Retina (tissue), 1 donor: ENCODE results near the gene TMPRSS9.
"Not testable (repeated sequence)": the region's sequence is repeated elsewhere in the genome, so short reads cannot be mapped to it uniquely, and the experiment has no call there.

ENCODE experiments used
- DNase-seq: peaks from one replicate; pipeline ENCODE4 v3.0.0-alpha.2; 2016

Gene TMPRSS9

GRCh38 chr19:2395293-2395829, 35.3 kb downstream of the TMPRSS9 start:
- not testable (repeated sequence) for DNase-seq

DNA sequence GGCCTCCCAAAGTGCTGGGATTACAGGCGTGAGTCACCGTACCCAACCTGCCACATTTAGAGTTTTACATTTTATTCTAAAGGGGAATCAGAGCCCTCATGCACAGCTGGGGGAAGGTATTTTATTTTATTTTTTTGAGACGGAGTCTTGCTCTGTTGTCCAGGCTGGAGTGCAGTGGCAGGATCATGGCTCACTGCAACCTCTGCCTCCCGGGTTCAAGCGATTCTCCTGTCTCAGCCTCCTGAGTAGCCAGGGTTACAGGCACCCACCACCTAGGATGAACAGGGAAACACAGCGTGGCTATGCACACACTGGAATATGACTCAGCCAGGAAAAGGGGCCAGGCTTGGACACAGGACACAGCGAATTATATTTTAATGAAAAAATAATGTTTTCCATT, 37.1 kb downstream of the TMPRSS9 start:
- DNase-seq: not testable (repeated sequence)

GRCh38 chr19:2398735-2399305, 38.8 kb downstream of the TMPRSS9 start:
- DNase-seq: no peak

- no peak for DNase-seq
Measured at GRCh38 chr19:2399582-2399981, 39.5 kb downstream of the TMPRSS9 start.

DNA sequence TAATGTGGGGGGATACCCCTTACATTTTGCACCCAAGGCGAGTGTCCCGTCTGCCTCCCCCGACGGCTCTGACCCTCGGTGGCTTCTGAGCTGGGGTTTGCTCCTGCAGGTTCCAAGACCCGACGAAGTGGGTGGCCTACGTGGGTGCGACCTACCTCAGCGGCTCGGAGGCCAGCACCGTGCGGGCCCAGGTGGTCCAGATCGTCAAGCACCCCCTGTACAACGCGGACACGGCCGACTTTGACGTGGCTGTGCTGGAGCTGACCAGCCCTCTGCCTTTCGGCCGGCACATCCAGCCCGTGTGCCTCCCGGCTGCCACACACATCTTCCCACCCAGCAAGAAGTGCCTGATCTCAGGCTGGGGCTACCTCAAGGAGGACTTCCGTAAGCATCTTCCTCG, 48.2 kb downstream of the TMPRSS9 start:
- DNase-seq: no peak

- DNase-seq: no peak
Measured at GRCh38 chr19:2409352-2409912, 49.4 kb downstream of the TMPRSS9 start.

DNA sequence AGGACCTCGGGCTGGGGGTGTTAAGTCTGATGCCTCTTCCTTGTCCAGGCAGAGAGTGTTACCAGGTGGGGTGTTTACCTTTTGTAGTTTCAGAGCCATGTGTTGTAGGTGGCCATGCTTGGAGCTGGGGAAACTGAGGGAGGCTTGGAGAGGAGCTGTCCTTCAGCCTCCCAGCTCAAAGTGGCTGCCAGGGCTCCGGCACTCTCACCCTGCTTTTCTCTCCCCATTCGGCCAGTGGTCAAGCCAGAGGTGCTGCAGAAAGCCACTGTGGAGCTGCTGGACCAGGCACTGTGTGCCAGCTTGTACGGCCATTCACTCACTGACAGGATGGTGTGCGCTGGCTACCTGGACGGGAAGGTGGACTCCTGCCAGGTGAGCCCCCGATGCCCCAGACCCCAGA, 50.0 kb downstream of the TMPRSS9 start:
- no peak for DNase-seq

GRCh38 chr19:2411709-2412108, 51.6 kb downstream of the TMPRSS9 start:
- no peak for DNase-seq

DNA sequence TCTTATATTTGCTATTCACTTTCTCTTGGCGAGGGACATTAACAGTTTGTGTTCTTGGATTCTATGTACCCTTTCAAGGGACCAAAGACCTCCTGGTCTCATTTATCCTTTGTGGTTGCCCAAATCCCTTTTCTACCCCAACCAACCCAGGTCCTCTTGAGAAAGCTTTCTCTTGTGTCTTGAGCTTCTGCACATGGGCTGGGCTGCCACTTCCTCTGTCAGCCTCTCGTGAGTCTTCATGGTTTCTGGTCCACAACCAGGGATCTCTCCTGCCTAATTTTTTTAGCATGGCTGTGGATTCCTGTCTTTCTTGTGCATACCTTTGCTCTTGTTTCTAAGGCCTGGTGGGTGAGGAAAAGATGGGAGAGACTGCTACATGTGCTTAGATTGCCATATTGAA, 52.4 kb downstream of the TMPRSS9 start:
- DNase-seq: no peak

GRCh38 chr19:2413159-2413558, 53.1 kb downstream of the TMPRSS9 start:
- no peak for DNase-seq

DNA sequence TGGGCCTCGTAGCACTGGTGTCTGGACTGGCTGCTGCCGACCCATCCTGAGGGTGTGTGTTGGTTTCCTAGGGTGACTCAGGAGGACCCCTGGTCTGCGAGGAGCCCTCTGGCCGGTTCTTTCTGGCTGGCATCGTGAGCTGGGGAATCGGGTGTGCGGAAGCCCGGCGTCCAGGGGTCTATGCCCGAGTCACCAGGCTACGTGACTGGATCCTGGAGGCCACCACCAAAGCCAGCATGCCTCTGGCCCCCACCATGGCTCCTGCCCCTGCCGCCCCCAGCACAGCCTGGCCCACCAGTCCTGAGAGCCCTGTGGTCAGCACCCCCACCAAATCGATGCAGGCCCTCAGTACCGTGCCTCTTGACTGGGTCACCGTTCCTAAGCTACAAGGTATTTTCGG, 53.6 kb downstream of the TMPRSS9 start:
- DNase-seq: no peak

- no peak for DNase-seq
Measured at GRCh38 chr19:2415281-2415972, 55.4 kb downstream of the TMPRSS9 start.

DNA sequence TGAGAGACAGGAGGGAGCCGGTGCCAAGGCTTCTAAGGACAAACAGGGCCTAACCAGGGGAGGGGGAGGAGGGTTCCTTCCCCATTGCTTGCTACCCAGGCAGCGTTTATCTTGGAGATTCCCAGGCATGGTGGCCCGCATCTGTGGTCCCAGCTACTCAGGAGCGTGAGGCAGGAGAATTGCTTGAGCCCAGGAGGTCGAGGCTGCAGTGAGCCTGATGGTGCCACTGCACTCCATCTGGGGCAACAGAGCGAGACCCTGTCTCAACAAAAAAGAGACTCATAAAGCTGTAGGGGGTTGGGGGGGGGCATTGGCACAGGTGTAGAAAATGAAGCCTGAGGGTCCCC, 55.9 kb downstream of the TMPRSS9 start:
- no peak for DNase-seq

DNA sequence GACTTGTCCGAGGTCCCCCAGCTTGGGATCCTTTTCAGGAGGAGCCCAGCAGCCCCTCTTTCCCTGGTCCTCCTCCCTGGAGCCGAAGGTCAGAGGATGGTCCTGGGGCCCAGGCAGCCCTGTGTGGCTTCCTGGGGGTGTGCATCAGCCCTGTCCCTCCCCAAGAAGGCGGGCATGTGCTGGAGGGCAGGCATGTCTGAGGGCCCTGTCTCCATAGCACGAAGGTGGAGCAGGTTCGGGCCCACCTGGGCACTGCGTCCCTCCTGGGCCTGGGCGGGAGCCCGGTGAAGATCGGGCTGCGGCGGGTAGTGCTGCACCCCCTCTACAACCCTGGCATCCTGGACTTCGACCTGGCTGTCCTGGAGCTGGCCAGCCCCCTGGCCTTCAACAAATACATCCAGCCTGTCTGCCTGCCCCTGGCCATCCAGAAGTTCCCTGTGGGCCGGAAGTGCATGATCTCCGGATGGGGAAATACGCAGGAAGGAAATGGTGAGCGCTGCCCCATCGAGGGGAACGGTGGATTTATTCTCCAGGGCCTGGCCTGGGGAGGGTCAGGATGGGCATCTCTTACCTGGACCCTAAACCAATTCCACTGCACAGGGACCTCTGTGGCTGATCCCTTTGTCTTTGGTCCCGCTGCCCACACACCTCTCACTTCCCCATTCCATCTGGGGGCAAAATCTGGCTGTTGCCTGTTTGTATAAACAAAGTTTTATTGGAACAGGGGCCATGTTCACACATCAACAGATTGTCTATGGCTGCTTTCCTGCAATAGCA, 56.4 kb downstream of the TMPRSS9 start:
- no peak for DNase-seq

- not testable (repeated sequence) for DNase-seq
Measured at GRCh38 chr19:2417436-2417835, 57.4 kb downstream of the TMPRSS9 start.

GRCh38 chr19:2417881-2418406, 57.9 kb downstream of the TMPRSS9 start:
- DNase-seq: no peak

- DNase-seq: no peak
Measured at GRCh38 chr19:2419754-2420153, 59.7 kb downstream of the TMPRSS9 start.

DNA sequence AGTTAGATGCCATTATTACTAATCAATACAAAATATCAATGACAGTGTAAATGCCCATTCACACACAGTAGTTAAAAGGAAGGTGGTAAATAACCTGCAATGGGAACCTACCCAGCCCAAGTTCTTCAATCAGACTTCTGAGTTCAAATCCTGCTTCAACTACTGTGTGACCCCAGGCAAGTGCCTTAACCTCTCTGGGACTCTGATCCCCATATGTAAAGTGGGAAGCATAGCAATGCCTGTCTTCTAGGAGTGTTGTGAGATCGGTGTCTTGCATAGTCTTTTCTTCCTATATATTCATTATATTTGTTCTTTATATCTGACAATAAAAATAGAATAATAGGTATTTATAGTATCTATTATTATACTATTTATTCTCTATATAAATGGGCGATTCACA, 60.4 kb downstream of the TMPRSS9 start:
- DNase-seq: no peak

DNA sequence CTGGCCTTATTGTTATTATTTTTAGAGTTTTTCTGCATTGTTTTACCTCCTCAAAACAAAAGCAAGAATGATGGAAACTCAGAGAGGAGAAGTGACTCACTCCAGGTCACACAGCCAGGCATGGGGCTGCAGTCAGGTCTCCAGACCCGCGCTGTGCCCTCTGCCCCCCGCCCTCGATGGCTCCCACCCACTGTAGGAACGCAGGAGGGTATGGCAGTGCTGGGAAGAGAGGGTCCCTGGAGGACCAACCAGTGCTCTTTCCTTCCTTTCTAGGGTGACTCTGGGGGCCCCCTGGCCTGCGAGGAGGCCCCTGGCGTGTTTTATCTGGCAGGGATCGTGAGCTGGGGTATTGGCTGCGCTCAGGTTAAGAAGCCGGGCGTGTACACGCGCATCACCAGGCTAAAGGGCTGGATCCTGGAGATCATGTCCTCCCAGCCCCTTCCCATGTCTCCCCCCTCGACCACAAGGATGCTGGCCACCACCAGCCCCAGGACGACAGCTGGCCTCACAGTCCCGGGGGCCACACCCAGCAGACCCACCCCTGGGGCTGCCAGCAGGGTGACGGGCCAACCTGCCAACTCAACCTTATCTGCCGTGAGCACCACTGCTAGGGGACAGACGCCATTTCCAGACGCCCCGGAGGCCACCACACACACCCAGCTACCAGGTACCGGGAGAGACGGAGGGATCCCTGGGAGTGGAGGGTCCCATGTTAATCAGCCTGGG, 61.7 kb downstream of the TMPRSS9 start:
- no peak for DNase-seq

DNA sequence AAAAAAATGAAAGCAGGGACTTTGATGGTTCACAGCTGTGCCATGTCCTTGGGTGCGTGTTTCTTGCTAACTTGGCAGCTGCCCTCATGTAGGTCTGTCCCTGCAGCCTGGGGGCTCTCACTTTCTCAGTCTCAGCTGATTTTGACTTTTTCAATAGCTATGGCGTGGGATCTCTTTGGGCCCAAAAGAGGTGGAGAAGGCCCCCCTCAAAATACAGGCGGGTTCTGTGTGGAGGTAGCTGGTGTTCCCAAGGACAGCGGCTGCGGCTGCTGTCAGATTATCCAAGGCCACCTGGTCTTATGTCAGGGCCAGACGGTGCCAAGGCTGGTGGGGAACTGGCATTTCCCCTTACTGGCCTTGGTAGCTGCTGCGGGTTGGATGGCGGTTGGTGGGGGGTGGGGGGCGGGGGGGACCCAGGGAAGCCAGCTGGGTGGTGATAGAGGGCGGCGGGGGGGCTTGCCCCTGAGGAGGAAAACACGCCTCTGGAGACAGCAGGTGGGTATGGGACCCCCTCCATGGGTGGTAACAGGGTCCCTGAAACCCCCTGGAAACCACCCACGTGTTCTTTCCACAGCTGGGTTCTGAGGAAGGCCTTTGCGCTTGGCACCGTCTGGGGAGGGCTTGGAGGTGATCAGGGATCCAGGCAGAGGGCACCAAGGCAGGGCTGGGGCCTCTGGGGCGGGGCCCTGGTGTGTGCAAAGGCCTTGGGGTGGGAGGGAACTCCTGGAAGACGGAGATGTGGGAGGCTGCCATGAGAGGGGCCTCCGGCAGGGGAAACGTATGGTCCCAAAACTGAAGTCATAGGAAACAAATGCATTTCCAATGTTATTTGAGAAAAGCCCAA, 63.2 kb downstream of the TMPRSS9 start:
- DNase-seq: no peak

- DNase-seq: no peak
Measured at GRCh38 chr19:2423915-2424685, 64.0 kb downstream of the TMPRSS9 start.
